LNCaP clone FGC (cell line): ENCODE results near the gene MAOA.

ENCODE experiments used
- DNase-seq: peaks from one replicate; pipeline ENCODE4 v3.0.0-alpha.2; 2011; ENCODE audit warnings: low read depth
- H3K4me3 ChIP-seq: 2 replicates; pipeline ENCODE4 v1.5.1; 2011; ENCODE audit warnings: mild to moderate bottlenecking, low read depth, low read length, control low read depth
- CTCF ChIP-seq: IDR thresholded peaks from 2 replicates; pipeline ENCODE4 v1.5.1; 2012; ENCODE audit warnings: mild to moderate bottlenecking; ENCODE audit not compliant: control insufficient read depth, insufficient read depth; ENCODE audit errors: extremely low read depth

Gene MAOA

GRCh38 chrX:43643662-43644061 lies 12.4 kb upstream of the MAOA start:
- TF ChIP-seq CTCF: no peak
- DNase-seq: no peak
- H3K4me3 ChIP-seq: no peak overlapping the region

- TF ChIP-seq CTCF: no peak
These were observed 11.9 kb upstream of the MAOA start for GRCh38 chrX:43644124-43644701.

GRCh38 chrX:43646800-43647199 lies 9.3 kb upstream of the MAOA start:
- H3K4me3 ChIP-seq: no peak overlapping the region
- no peak for TF ChIP-seq CTCF
- no peak for DNase-seq

More at GRCh38 chrX:43644124-43644701, 11.9 kb upstream of the MAOA start:
- no peak for DNase-seq
- H3K4me3 ChIP-seq: no peak overlapping the region

GRCh38 chrX:43654431-43655150 lies 1.5 kb upstream of the MAOA start:
- DNase-seq: peak; percentile 74
- H3K4me3 ChIP-seq: peak overlapping the region; percentile 78
- TF ChIP-seq CTCF: peak; percentile 37; the same call in 1 of the 2 replicates

- peak overlapping the region; percentile 78 for H3K4me3 ChIP-seq
- DNase-seq: no peak
- no peak for TF ChIP-seq CTCF
These were observed 721 bp upstream of the MAOA start for GRCh38 chrX:43655151-43656004.

- H3K4me3 ChIP-seq: peak overlapping the region; percentile 78
- no peak for TF ChIP-seq CTCF
- no peak for DNase-seq
These were observed 1.6 kb downstream of the MAOA start for GRCh38 chrX:43657671-43658070.
